Left lung (tissue), 10 donors: ENCODE measurements around the gene NECTIN1. TPM values are rescaled to one million over a fixed set of nuclear protein-coding genes. Genes with fewer than 3 reads are reported as not detected.

Source experiments
- ATAC-seq: fragments of 200-7000 bp; cut with Tn5 transposase; one replicate; pipeline ENCODE4 v1.9.1; 2020; ENCODE audit warnings: moderate library complexity
- DNase-seq, 4 donors: peaks; one replicate each; pipeline ENCODE4 v3.0.0-alpha.2; 2013 to 2020
- H3K27ac ChIP-seq, 2 donors: fragments of 200-600 bp; sonication (generic) in 1 of 2; one replicate each; pipeline versions ENCODE4 v1.5.0 to v1.8.0; 2020 to 2021
- H3K27me3 ChIP-seq, 2 donors: fragments of 200-600 bp; sonication (generic) in 1 of 2; one replicate each; pipeline versions ENCODE4 v1.5.0 to v1.8.0; 2020 to 2021
- H3K36me3 ChIP-seq, 2 donors: fragments of 200-600 bp; sonication (generic) in 1 of 2; one replicate each; pipeline versions ENCODE4 v1.5.0 to v1.8.0; 2020 to 2021
- H3K4me1 ChIP-seq, 2 donors: fragments of 200-600 bp; one replicate each; pipeline ENCODE4 v1.8.0; 2021
- H3K4me3 ChIP-seq, 2 donors: fragments of 200-600 bp; sonication (generic) in 1 of 2; one replicate each; pipeline versions ENCODE4 v1.5.0 to v1.8.0; 2020 to 2021; ENCODE audit warnings: mild to moderate bottlenecking in 1 of 2
- H3K9me3 ChIP-seq, 2 donors: fragments of 200-600 bp; sonication (generic) in 1 of 2; one replicate each; pipeline versions ENCODE4 v1.5.0 to v1.8.0; 2020 to 2021
- intact Hi-C, 2 donors: fragments of 100-400 bp; cut with DNase I; formaldehyde crosslinking; loops; one replicate each; pipeline versions ENCODE4 v1.11.2 to v1.14.2; 2022
- polyA plus RNA-seq, 6 donors: library from polyadenylated mRNA; unstranded; fragments of 120-200 nt; gene quantifications; one replicate each; pipeline ENCODE4 v1.2.1, GENCODE V29; 2013; ENCODE audit not compliant: insufficient read length in 6 of 6
- total RNA-seq, 2 donors: library from RNA; stranded (reverse); fragmentation: NEBNext Ultra II Directional; extraction: Animal tissue kit (Norgen Biotek cat#: 25700); gene quantifications; one replicate each; pipeline ENCODE4 v1.2.1, GENCODE V29; 2021
- TF ChIP-seq, protein P1 (sequence below), 2 donors: fragments of 200-600 bp; sonication (generic) in 1 of 2; IDR thresholded peaks; one replicate each; pipeline versions ENCODE4 v1.5.0 to v1.8.0; 2021; ENCODE audit warnings: antibody characterized with exemption in 2 of 2
- donor health status: DM: no; HTN: yes; CAD: no.
- donor health status: DM: no; HTN: no; CAD: no.

NECTIN1 gene
- total and polyA plus RNA-seq, 8 donors: 13.0 to 21.1 (median 15.9) TPM

GRCh38 chr11:119758291-119758690, 29.3 kb upstream of the NECTIN1 start:
- DNase-seq (no peak), ATAC-seq (no peak)
- H3K27me3 ChIP-seq: peaks cover 0 to 50% of the 10 kb centered on the region in 2 donors
- H3K4me1 ChIP-seq: no peaks in the 10 kb centered on the region
- H3K27ac ChIP-seq: no peak overlapping the region
- no peaks in the 10 kb centered on the region for H3K9me3 ChIP-seq
- TF ChIP-seq, protein P1, sequence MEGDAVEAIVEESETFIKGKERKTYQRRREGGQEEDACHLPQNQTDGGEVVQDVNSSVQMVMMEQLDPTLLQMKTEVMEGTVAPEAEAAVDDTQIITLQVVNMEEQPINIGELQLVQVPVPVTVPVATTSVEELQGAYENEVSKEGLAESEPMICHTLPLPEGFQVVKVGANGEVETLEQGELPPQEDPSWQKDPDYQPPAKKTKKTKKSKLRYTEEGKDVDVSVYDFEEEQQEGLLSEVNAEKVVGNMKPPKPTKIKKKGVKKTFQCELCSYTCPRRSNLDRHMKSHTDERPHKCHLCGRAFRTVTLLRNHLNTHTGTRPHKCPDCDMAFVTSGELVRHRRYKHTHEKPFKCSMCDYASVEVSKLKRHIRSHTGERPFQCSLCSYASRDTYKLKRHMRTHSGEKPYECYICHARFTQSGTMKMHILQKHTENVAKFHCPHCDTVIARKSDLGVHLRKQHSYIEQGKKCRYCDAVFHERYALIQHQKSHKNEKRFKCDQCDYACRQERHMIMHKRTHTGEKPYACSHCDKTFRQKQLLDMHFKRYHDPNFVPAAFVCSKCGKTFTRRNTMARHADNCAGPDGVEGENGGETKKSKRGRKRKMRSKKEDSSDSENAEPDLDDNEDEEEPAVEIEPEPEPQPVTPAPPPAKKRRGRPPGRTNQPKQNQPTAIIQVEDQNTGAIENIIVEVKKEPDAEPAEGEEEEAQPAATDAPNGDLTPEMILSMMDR (IDR thresholded peaks at IDR 0.05): no peak
- H3K36me3 ChIP-seq: no peaks in the 10 kb centered on the region
- H3K4me3 ChIP-seq: no peak overlapping the region
- intact Hi-C loops: no loop called here

DNA sequence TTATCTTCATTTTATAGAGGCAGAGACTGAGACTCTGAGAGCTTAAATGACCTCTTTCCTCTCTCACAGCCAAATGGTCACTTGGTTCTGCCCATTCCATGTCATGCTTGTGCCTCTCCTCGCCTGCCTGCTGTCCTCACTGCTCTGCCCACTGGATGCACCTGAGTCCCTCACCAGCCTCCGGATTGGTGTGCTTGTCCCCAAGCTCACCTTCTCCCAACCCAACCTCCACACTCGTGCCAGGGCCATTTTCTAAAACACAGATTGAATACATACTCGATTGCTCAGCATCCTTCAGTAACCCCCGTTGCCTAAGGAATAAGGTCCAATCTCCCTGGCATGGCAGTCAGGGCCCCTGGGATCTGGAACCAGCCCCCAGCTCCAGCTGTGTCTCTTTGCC, 28.4 kb upstream of the NECTIN1 start:
- TF ChIP-seq, protein P1 (IDR thresholded peaks at IDR 0.05): no peak
- Histone ChIP-seq H3K27me3 (peaks cover 0 to 45% of the 10 kb centered on the region in 2 donors), H3K9me3 (no peaks in the 10 kb centered on the region), H3K27ac (no peak overlapping the region), H3K4me3 (no peak overlapping the region), H3K4me1 (no peaks in the 10 kb centered on the region), H3K36me3 (no peaks in the 10 kb centered on the region)
- intact Hi-C loops: no loop called here
- ATAC-seq (no peak), DNase-seq (no peak)

- intact Hi-C loops: no loop called here
- no peak for DNase-seq
- Histone ChIP-seq H3K27me3 (peaks cover 0 to 48% of the 10 kb centered on the region in 2 donors), H3K9me3 (no peaks in the 10 kb centered on the region), H3K36me3 (no peaks in the 10 kb centered on the region), H3K4me3 (no peak overlapping the region), H3K27ac (no peak overlapping the region), H3K4me1 (no peaks in the 10 kb centered on the region)
- TF ChIP-seq, protein P1 (IDR thresholded peaks at IDR 0.05): no peak
- no peak for ATAC-seq
Measured at GRCh38 chr11:119756169-119756865, 27.3 kb upstream of the NECTIN1 start.

DNA sequence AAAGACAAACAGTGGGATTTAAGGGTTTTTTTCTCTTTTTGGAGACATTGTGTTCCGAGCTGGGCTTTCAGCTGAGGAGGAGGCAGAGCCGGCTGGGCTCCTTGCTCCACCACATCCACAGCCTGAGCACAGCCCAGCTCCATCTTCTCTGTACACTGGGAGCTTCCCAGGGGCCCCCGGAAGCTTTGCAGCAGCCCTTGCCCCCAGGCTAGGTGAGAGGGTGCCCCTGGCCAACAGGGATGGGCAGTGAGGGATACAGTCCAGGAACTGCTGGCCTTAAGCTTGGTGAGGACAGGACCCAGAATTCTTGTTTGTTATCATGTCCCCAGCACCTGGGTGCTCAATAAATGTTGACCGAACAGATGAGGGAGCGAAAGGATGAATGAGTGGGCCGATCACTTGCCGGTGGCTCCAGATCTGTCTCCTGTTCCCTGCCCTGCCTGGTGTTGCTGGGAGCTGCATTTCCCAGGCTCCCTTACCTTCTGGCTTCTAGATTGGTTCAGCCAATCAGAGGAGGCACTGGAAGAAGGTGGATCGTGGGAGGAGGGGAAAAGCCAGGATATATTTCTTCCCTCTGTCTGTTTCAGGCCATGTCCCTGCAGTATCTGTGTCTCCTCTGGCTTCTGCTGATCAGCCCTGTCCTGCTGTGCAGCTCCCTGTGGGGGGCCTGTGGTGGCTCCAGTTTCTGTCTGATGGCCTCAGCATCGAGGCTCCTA, 26.5 kb upstream of the NECTIN1 start:
- H3K4me3 ChIP-seq: no peak overlapping the region
- TF ChIP-seq, protein P1 (IDR thresholded peaks at IDR 0.05): no peak
- no peaks in the 10 kb centered on the region for H3K4me1 ChIP-seq
- ATAC-seq: no peak
- no peaks in the 10 kb centered on the region for H3K36me3 ChIP-seq
- DNase-seq: no peak
- intact Hi-C loops: no loop called here
- no peak overlapping the region for H3K27ac ChIP-seq
- no peaks in the 10 kb centered on the region for H3K9me3 ChIP-seq
- peaks cover 0 to 53% of the 10 kb centered on the region in 2 donors for H3K27me3 ChIP-seq

DNA sequence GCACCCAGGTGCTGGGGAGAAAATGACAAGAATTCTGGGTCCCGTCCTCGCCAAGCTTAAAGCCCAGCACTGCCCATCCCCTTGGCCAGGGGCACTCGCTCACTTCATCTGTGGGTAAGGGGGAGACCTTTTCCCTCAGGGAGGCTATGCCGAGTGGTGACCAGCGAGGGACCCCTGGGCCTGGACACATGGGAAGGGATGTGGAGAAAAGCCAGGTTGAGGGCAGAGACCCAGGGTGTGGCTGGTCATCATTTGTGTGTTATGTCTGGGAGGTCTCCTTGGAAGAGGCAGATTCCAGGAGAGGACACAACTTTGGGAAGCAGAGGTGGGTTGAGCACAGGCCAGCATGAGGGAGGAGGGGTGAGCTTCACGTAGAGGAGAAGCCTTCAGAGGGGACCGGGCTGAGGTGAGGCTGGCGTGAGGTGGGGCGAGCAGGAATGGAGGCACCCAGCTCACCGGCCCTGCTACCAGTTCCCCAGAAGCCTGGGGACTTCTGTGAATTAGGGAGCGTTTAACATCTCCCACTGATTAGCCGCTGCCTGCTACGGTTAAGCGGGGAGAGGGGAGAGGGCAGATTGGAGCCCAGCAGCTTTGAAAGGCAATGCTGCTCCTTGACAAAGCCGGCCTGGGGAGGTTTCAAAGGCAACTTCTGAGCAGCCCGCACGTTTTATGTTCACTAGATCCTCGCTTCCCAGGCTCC, 25.8 kb upstream of the NECTIN1 start:
- H3K9me3 ChIP-seq: no peaks in the 10 kb centered on the region
- H3K4me3 ChIP-seq: no peak overlapping the region
- H3K36me3 ChIP-seq: no peaks in the 10 kb centered on the region
- no peak overlapping the region for H3K27ac ChIP-seq
- DNase-seq (peak in 1 of 4 donors; percentile 45), ATAC-seq (no peak)
- intact Hi-C loops: no loop called here
- H3K4me1 ChIP-seq: no peaks in the 10 kb centered on the region
- H3K27me3 ChIP-seq: peaks cover 0 to 54% of the 10 kb centered on the region in 2 donors
- TF ChIP-seq, protein P1 (IDR thresholded peaks at IDR 0.05): no peak
